ENCODE results near the gene GIPC1. TPM values are rescaled to one million over a fixed set of nuclear protein-coding genes. Genes with fewer than 3 reads are reported as not detected.

The GIPC1 gene
- total RNA-seq, 1 experiment from 2014 or later = 103 TPM

DNA sequence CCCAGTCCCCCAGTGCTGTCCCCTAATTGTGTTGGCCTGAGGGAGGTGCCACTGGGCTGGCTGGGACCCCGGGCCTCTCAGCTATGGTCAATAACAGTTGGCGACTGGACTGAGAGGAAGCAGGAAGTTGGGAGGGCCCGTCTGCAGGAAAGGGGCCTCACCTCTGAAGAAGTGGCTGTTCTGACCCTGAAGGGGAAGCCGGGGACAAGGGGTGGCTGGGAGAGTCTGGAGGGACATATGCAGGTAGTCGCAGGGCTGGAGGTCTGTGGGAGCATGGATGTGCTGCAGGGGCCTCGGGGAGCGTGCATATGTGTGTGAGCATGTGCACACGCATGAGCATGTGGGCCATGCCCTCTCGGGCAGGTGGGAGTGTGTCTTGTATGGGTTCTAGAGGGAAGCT, 56.9 kb downstream of the GIPC1 start:
- ATAC-seq (no peak), DNase-seq (ENCODE audit: low read depth, low spot score) (no peak)
- H2AFZ ChIP-seq (ENCODE audit: low read depth, low read length, poor library complexity, severe bottlenecking) = no peak overlapping the region
- no peak overlapping the region for H3K4me2 ChIP-seq (ENCODE audit: low read length)
- no peak overlapping the region for H3K4me3 ChIP-seq (replicated peaks in 1 of 2; ENCODE audit: low read depth in 1 of 2, low read length in 2 of 2)
- ChIA-PET CTCF (no interaction called here), POLR2A (no interaction called here), RAD21 (ENCODE audit: low non-redundant PET in 1 of 2, low total read pairs in 2 of 2, uncharacterized antibody in 2 of 2, unreplicated experiment in 2 of 2) (no interaction called here)
- no peaks in the 10 kb centered on the region for H3K9me2 ChIP-seq (ENCODE audit: insufficient read depth)
- H3K79me2 ChIP-seq (ENCODE audit: insufficient read depth, low read length) = peaks cover 61% of the 10 kb centered on the region
- H3K4me1 ChIP-seq (ENCODE audit: control insufficient read depth in 1 of 2, insufficient read depth in 2 of 2, low read length in 2 of 2) = peaks cover 14 to 22% of the 10 kb centered on the region in 2 experiments
- no peaks in the 10 kb centered on the region for H3K27me3 ChIP-seq (ENCODE audit: insufficient read depth, low read length)
- H4K20me1 ChIP-seq (ENCODE audit: insufficient read depth) = no peaks in the 10 kb centered on the region
- intact Hi-C loops (cut with micrococcal nuclease) = loop anchor here (10.0 kb wide), 1 partner anchor 46 kb away; no protein-coding TSS in a partner anchor
- TF ChIP-seq, protein P1, sequence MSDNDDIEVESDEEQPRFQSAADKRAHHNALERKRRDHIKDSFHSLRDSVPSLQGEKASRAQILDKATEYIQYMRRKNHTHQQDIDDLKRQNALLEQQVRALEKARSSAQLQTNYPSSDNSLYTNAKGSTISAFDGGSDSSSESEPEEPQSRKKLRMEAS (IDR thresholded peaks at IDR 0.05) = no peak
- TF ChIP-seq SP1 (IDR thresholded peaks at IDR 0.05; ENCODE audit: low read depth) = no peak
- TF ChIP-seq, protein P2, sequence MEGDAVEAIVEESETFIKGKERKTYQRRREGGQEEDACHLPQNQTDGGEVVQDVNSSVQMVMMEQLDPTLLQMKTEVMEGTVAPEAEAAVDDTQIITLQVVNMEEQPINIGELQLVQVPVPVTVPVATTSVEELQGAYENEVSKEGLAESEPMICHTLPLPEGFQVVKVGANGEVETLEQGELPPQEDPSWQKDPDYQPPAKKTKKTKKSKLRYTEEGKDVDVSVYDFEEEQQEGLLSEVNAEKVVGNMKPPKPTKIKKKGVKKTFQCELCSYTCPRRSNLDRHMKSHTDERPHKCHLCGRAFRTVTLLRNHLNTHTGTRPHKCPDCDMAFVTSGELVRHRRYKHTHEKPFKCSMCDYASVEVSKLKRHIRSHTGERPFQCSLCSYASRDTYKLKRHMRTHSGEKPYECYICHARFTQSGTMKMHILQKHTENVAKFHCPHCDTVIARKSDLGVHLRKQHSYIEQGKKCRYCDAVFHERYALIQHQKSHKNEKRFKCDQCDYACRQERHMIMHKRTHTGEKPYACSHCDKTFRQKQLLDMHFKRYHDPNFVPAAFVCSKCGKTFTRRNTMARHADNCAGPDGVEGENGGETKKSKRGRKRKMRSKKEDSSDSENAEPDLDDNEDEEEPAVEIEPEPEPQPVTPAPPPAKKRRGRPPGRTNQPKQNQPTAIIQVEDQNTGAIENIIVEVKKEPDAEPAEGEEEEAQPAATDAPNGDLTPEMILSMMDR (IDR thresholded peaks at IDR 0.05 in 2 of 3, conservative IDR thresholded peaks at IDR 0.05 in 1 of 3; ENCODE audit: borderline replicate concordance in 1 of 3, insufficient read depth in 1 of 3, low read depth in 2 of 3, low read length in 2 of 3) = no peak
- no peak for TF ChIP-seq ELF1 (IDR thresholded peaks at IDR 0.05; ENCODE audit: borderline replicate concordance, low read depth)
- TF ChIP-seq, protein P3, sequence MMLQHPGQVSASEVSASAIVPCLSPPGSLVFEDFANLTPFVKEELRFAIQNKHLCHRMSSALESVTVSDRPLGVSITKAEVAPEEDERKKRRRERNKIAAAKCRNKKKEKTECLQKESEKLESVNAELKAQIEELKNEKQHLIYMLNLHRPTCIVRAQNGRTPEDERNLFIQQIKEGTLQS (IDR thresholded peaks at IDR 0.05) = no peak
- H3K9me3 ChIP-seq (ENCODE audit: control insufficient read depth in 1 of 2, insufficient read depth in 1 of 2, low read depth in 1 of 2, low read length in 2 of 2) = no peaks in the 10 kb centered on the region
- no TSS peak for BruUV-seq (replicated peaks)
- H3K36me3 ChIP-seq (ENCODE audit: control insufficient read depth in 1 of 2, insufficient read depth in 2 of 2, low read length in 2 of 2) = peaks cover 14 to 18% of the 10 kb centered on the region in 2 experiments
- H3K27ac ChIP-seq (ENCODE audit: low read depth, low read length) = no peak overlapping the region
- no peak overlapping the region for H3K9ac ChIP-seq (ENCODE audit: low read length)

DNA sequence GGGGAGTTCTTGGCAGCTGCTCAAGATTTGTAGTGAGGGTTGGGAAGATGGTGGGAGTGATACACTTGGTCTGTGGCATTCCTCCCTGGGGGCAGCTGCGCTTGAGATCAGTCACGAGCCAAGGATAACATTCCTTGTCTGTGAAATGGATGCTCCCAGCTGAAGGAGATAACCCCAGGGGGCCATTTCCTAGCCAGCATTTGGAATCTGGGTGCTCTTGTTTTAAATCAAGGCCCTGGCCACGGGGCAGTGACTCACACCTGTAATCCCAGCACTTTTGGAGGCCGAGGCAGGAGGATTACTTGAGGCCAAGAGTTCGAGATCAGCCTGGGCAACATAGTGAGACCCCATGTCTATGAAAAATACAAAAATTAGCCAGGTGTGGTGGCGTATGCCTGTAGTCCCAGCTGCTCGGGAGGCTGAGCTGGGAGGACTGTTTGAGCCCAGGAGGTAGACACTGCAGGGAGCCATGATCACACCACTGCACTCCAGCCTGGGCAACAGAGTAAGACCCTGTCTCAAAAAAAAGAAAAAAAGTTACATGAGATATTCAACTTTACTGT, 58.3 kb downstream of the GIPC1 start:
- ChIA-PET CTCF (interaction anchor here (0.7 kb wide), 1 partner anchor 75 kb away, joined by 4 read pairs; no protein-coding TSS in a partner anchor), POLR2A (interaction anchor here (0.7 to 1.1 kb wide), 6 partner anchors 13 to 416 kb away, joined by 3 to 5 read pairs (median 4); no protein-coding TSS in a partner anchor), RAD21 (ENCODE audit: low non-redundant PET in 1 of 2, low total read pairs in 2 of 2, uncharacterized antibody in 2 of 2, unreplicated experiment in 2 of 2) (interaction anchor here in 1 of 2 experiments (1.1 kb wide), 1 partner anchor 13 kb away, joined by 3 read pairs; no protein-coding TSS in a partner anchor)
- BruUV-seq (replicated peaks) = no TSS peak
- no peak for DNase-seq (ENCODE audit: low read depth, low spot score)
- no peak for ATAC-seq
- Histone ChIP-seq H3K27me3 (ENCODE audit: insufficient read depth, low read length) (no peaks in the 10 kb centered on the region), H3K27ac (ENCODE audit: low read depth, low read length) (no peak overlapping the region; the same call in 1 of the 2 replicates), H4K20me1 (ENCODE audit: insufficient read depth) (no peaks in the 10 kb centered on the region), H2AFZ (ENCODE audit: low read depth, low read length, poor library complexity, severe bottlenecking) (no peak overlapping the region), H3K9me2 (ENCODE audit: insufficient read depth) (no peaks in the 10 kb centered on the region), H3K9ac (ENCODE audit: low read length) (no peak overlapping the region), H3K4me1 (ENCODE audit: control insufficient read depth in 1 of 2, insufficient read depth in 2 of 2, low read length in 2 of 2) (peaks cover 16 to 29% of the 10 kb centered on the region in 2 experiments), H3K4me3 (replicated peaks in 1 of 2; ENCODE audit: low read depth in 1 of 2, low read length in 2 of 2) (no peak overlapping the region), H3K4me2 (ENCODE audit: low read length) (no peak overlapping the region), H3K79me2 (ENCODE audit: insufficient read depth, low read length) (peaks cover 67% of the 10 kb centered on the region), H3K36me3 (ENCODE audit: control insufficient read depth in 1 of 2, insufficient read depth in 2 of 2, low read length in 2 of 2) (peaks cover 2 to 6% of the 10 kb centered on the region in 2 experiments), H3K9me3 (ENCODE audit: control insufficient read depth in 1 of 2, insufficient read depth in 1 of 2, low read depth in 1 of 2, low read length in 2 of 2) (no peaks in the 10 kb centered on the region)
- intact Hi-C loops (cut with micrococcal nuclease) = loop anchor here (10.0 kb wide), 1 partner anchor 47 kb away; no protein-coding TSS in a partner anchor
- TF ChIP-seq EZH2 (IDR thresholded peaks at IDR 0.05) (no peak), CEBPB (IDR thresholded peaks at IDR 0.05; ENCODE audit: low read depth) (no peak)
- TF ChIP-seq, protein P2 (IDR thresholded peaks at IDR 0.05 in 2 of 3, conservative IDR thresholded peaks at IDR 0.05 in 1 of 3; ENCODE audit: borderline replicate concordance in 1 of 3, insufficient read depth in 1 of 3, low read depth in 2 of 3, low read length in 2 of 3) = no peak

Measured in HCT116 (cell line).